Heart left ventricle (tissue), 16 donors: Measurements from ENCODE around the gene CLSTN3. TPM values are rescaled to one million over a fixed set of nuclear protein-coding genes. Genes with fewer than 3 reads are reported as not detected.

ENCODE experiments used
- ATAC-seq, 4 donors: fragments of 200-7000 bp; cut with Tn5 transposase; one replicate each; pipeline ENCODE4 v1.9.1; 2020 to 2022; ENCODE audit warnings: moderate library complexity in 4 of 4, mild to moderate bottlenecking in 3 of 4, moderate number of reproducible peaks in 1 of 4
- DNase-seq, 5 donors: peaks; one replicate each; pipeline ENCODE4 v3.0.0-alpha.2; 2020
- H3K27ac ChIP-seq, 12 donors: fragments of 200-600 bp; sonication (generic) in 4 of 12; one replicate each; pipeline versions ENCODE4 v1.5.0 to v1.8.0; 2016 to 2022; ENCODE audit warnings: mild to moderate bottlenecking in 2 of 12
- H3K27me3 ChIP-seq, 9 donors: fragments of 200-600 bp; sonication (generic) in 2 of 9; one replicate each; pipeline versions ENCODE4 v1.5.1 to v1.8.0; 2016 to 2022; ENCODE audit warnings: mild to moderate bottlenecking in 3 of 9
- H3K36me3 ChIP-seq, 9 donors: fragments of 200-600 bp; sonication (generic) in 2 of 9; one replicate each; pipeline versions ENCODE4 v1.5.0 to v1.8.0; 2018 to 2022; ENCODE audit warnings: mild to moderate bottlenecking in 2 of 9
- H3K4me1 ChIP-seq, 12 donors: fragments of 200-600 bp; sonication (generic) in 4 of 12; one replicate each; pipeline versions ENCODE4 v1.5.0 to v1.8.0; 2016 to 2022; ENCODE audit warnings: mild to moderate bottlenecking in 3 of 12
- H3K4me3 ChIP-seq, 12 donors: fragments of 200-600 bp; sonication (generic) in 4 of 12; one replicate each; pipeline versions ENCODE4 v1.5.0 to v1.8.0; 2017 to 2022; ENCODE audit warnings: mild to moderate bottlenecking in 9 of 12, moderate library complexity in 4 of 12
- H3K9me3 ChIP-seq, 12 donors: fragments of 200-600 bp; sonication (generic) in 4 of 12; one replicate each; pipeline versions ENCODE4 v1.5.0 to v1.8.0; 2016 to 2022; ENCODE audit warnings: mild to moderate bottlenecking in 1 of 12
- POLR2A ChIP-seq, 2 donors: fragments of 450-650 bp; IDR thresholded peaks; one replicate each; pipeline ENCODE4 v1.6.1; 2017; ENCODE audit warnings: antibody characterized with exemption in 2 of 2, mild to moderate bottlenecking in 2 of 2, moderate library complexity in 2 of 2
- WGBS, 4 donors: extraction: QIAGEN DNeasy Blood & Tissue Kit in 2 of 4; methylation state at CpG; one replicate each; pipeline versions ENCODE4 v1.1.5 to v1.1.7; 2013 to 2018; 5-methylcytosine and 5-hydroxymethylcytosine counted together
- intact Hi-C, 10 donors: fragments of 100-400 bp; cut with DNase I; formaldehyde crosslinking; loops; one replicate each; pipeline versions ENCODE4 v1.11.1 to v1.14.2; 2022
- polyA plus RNA-seq, 2 donors: library from polyadenylated mRNA; stranded (reverse); fragments of 200-250 nt; gene quantifications; one replicate each; pipeline ENCODE4 v1.2.3, GENCODE V29; 2013
- total RNA-seq, 9 donors: library from RNA; depleted of rRNA in 2 of 9; stranded (reverse); fragments of >200 nt in 2 of 9; fragmentation: NEBNext Ultra II Directional in 3 of 9; extraction: Animal tissue kit (Norgen Biotek cat#: 25700) in 3 of 9; gene quantifications; one replicate each; pipeline versions ENCODE4 v1.1.0 to v1.2.4, GENCODE V29; 2016 to 2023
- TF ChIP-seq, protein P1 (sequence below), 12 donors: fragments of 200-600 bp; sonication (generic) in 4 of 12; IDR thresholded peaks; one replicate each; pipeline versions ENCODE4 v1.5.0 to v1.8.0; 2018 to 2022; ENCODE audit warnings: antibody characterized with exemption in 12 of 12, mild to moderate bottlenecking in 5 of 12
- donor health status: ischemic (EF 13 %, LVEDD 7.1; RV severe dilation, severe dysfunction).
- donor health status: healthy with polysubstance abuse.
- donor health status: DM: no; HTN: yes; CAD: no.
- donor health status: DM: no; HTN: no; CAD: no.
- donor health status: ischemic (EF 25% LVEDD 6.9; RV normal size, moderate dysfunction).
- donor health status: ischemic (EF 25% LVEDD 5.7; RV mildly dilated, moderate dysfunction).
- donor health status: healthy.
- donor health status: DM: yes; HTN: yes; CAD: no.
- donor health status: ischemic (EF 35%, LVEDD 5.7; RV mildly dilated, moderate dysfunction).
- donor health status: nonischemic (EF 11% LVEDD 7.7; RV severe dilation, severe dysfunction).
- donor health status: DM: yes; HTN: yes; CAD: no.
- donor health status: PGD.
- donor health status: ischemic (EF 29% LVEDD 5.4; RV normal size, mild dysfunction).
- donor health status: nonischemic (EF 23%, LVEDD 6.1; RV moderate dilation, normal function).

CLSTN3 gene
- total and polyA plus RNA-seq, 11 donors = 3.1 to 18.7 (median 4.1) TPM

DNA sequence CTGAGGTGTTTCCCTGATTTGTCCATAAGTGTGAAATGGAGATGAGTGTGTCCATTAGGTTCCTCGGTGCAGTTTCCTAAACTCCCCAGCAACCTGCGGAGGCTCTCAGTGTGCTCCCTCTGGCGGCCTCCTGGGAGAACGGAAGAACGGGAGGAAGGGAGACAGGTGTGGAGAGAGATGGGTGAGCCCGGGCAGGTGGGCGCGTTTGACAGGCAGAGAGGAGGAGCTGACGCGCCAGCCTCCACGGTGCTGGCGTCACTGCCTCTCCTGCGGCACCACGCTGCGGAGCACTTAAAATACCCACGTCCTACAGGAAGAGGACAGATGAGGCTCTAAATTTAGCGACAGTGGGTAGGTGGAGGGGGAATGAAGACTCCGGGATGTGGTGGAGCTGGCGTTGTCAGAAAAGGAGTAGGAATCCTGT is 32.5 kb downstream of the CLSTN3 start:
- intact Hi-C loops = no loop called here
- TF ChIP-seq, protein P1, sequence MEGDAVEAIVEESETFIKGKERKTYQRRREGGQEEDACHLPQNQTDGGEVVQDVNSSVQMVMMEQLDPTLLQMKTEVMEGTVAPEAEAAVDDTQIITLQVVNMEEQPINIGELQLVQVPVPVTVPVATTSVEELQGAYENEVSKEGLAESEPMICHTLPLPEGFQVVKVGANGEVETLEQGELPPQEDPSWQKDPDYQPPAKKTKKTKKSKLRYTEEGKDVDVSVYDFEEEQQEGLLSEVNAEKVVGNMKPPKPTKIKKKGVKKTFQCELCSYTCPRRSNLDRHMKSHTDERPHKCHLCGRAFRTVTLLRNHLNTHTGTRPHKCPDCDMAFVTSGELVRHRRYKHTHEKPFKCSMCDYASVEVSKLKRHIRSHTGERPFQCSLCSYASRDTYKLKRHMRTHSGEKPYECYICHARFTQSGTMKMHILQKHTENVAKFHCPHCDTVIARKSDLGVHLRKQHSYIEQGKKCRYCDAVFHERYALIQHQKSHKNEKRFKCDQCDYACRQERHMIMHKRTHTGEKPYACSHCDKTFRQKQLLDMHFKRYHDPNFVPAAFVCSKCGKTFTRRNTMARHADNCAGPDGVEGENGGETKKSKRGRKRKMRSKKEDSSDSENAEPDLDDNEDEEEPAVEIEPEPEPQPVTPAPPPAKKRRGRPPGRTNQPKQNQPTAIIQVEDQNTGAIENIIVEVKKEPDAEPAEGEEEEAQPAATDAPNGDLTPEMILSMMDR (IDR thresholded peaks at IDR 0.05) = peak in 10 of 12 donors; percentile 18 to 56 (median 29)
- TF ChIP-seq POLR2A (IDR thresholded peaks at IDR 0.05) = no peak
- Histone ChIP-seq H3K4me1 (peaks cover 0 to 8% (median 0%) of the 10 kb centered on the region in 12 donors), H3K9me3 (peaks cover 0 to 12% (median 0%) of the 10 kb centered on the region in 12 donors), H3K27me3 (peaks cover 0 to 14% (median 0%) of the 10 kb centered on the region in 9 donors), H3K4me3 (peak overlapping the region in 2 of 12 donors; percentile 20 to 23), H3K27ac (no peak overlapping the region), H3K36me3 (no peaks in the 10 kb centered on the region)
- DNase-seq = peak in 1 of 5 donors; percentile 46
- ATAC-seq = peak in 3 of 4 donors; percentile 50 to 77 (median 67)
- WGBS, 4 donors = 3 to 7% (median 5%) methylated on average over 19 of the region's 19 CpGs

DNA sequence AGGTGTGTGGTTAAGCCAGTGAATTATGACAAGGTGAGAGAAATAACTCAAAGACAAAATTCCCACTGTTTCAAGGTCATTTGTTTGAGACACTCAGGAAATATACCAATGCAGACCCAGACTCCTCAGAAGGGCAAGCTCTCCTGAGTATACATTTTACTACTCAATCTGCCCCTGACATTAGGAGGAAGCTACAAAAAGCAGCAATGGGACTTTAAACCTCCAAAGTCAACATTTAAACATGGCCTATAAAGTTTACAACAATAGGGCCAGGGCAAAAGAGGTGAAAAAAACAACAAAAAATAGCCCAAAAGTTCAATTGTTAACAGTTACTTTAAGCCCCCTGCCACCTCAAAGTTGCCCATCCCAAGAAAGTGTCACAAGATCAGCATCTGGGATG is 39.8 kb downstream of the CLSTN3 start:
- H3K27ac ChIP-seq = no peak overlapping the region
- ATAC-seq (no peak), DNase-seq (no peak)
- TF ChIP-seq, protein P1 (IDR thresholded peaks at IDR 0.05) = no peak
- TF ChIP-seq POLR2A (IDR thresholded peaks at IDR 0.05) = no peak
- H3K36me3 ChIP-seq = no peaks in the 10 kb centered on the region
- no peaks in the 10 kb centered on the region for H3K4me1 ChIP-seq
- intact Hi-C loops = no loop called here
- peaks cover 0 to 40% (median 14%) of the 10 kb centered on the region in 12 donors for H3K9me3 ChIP-seq
- peaks cover 0 to 11% (median 0%) of the 10 kb centered on the region in 9 donors for H3K27me3 ChIP-seq
- H3K4me3 ChIP-seq = no peak overlapping the region

DNA sequence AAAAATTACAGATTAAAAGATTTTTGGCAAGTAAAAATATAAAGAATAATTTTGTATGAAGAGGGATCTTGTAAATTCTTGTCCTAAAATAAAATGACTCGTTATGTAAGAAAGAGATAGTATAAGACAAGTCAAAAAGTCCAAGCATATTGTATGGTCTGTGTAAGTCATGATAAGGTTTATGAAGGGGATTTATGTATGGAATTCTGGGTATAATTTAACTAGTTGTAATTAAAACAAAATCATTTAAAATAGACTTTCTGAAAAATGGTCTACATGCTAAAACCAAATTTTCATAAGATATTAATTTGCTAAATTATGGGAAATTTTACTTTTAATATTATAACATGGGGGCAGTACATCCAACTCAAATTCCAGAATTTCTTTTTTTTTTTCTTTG is 41.7 kb downstream of the CLSTN3 start:
- Histone ChIP-seq H3K27ac (no peak overlapping the region), H3K9me3 (peaks cover 0 to 40% (median 15%) of the 10 kb centered on the region in 12 donors), H3K27me3 (peaks cover 0 to 12% (median 2%) of the 10 kb centered on the region in 9 donors), H3K4me3 (no peak overlapping the region), H3K36me3 (no peaks in the 10 kb centered on the region), H3K4me1 (no peaks in the 10 kb centered on the region)
- 46 to 63% (median 55%) methylated on average over 1 of the region's 1 CpG for WGBS, 4 donors
- TF ChIP-seq, protein P1 (IDR thresholded peaks at IDR 0.05) = no peak
- TF ChIP-seq POLR2A (IDR thresholded peaks at IDR 0.05) = no peak
- no peak for ATAC-seq
- no peak for DNase-seq
- intact Hi-C loops = no loop called here

DNA sequence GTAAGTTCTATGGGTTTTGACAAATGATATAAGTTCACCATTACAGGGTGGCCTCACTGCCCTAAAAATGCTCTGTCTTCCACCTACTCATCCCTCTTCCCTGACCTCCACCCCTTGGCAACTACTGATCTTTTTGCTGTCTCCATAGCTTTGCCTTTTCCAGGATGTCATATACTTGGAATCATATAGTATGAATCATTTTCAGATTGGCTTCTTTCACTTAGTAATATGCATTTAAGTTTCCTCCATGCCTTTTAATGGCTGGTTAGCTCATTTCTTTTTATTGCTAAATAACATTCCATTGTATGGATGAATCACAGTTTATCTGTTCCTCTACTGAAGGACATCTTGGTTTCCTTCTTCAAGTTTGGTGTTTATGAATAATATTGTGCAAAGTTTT is 45.3 kb downstream of the CLSTN3 start:
- Histone ChIP-seq H3K4me3 (no peak overlapping the region), H3K36me3 (no peaks in the 10 kb centered on the region), H3K9me3 (peaks cover 0 to 15% (median 0%) of the 10 kb centered on the region in 12 donors), H3K27me3 (peaks cover 0 to 23% (median 3%) of the 10 kb centered on the region in 9 donors), H3K4me1 (no peaks in the 10 kb centered on the region), H3K27ac (no peak overlapping the region)
- TF ChIP-seq, protein P1 (IDR thresholded peaks at IDR 0.05) = no peak
- no peak for TF ChIP-seq POLR2A (IDR thresholded peaks at IDR 0.05)
- intact Hi-C loops = no loop called here
- ATAC-seq = no peak
- no peak for DNase-seq
